Fibroblast of villous mesenchyme (primary cell): ENCODE data around the gene ETV1. TPM values are rescaled to one million over a fixed set of nuclear protein-coding genes. Genes with fewer than 3 reads are reported as not detected.

Experiments
- DNase-seq: peaks from one replicate; pipeline ENCODE4 v3.0.0-alpha.2; 2010; ENCODE audit warnings: low read depth
- H3K4me3 ChIP-seq: 2 replicates; pipeline ENCODE4 v1.5.1; 2011; ENCODE audit warnings: low read depth, mild to moderate bottlenecking, low read length
- CTCF ChIP-seq: IDR thresholded peaks from 2 replicates; pipeline ENCODE4 v1.5.1; 2012; ENCODE audit warnings: low read depth, mild to moderate bottlenecking, low read length; ENCODE audit not compliant: insufficient read depth
- total RNA-seq: library from RNA; depleted of rRNA; stranded (reverse); fragments of >200 nt; gene quantifications from 2 replicates; pipeline ENCODE4 v1.2.3, GENCODE V29; 2012

Gene ETV1
- total RNA-seq, 1 donor: 11.7 TPM

DNA sequence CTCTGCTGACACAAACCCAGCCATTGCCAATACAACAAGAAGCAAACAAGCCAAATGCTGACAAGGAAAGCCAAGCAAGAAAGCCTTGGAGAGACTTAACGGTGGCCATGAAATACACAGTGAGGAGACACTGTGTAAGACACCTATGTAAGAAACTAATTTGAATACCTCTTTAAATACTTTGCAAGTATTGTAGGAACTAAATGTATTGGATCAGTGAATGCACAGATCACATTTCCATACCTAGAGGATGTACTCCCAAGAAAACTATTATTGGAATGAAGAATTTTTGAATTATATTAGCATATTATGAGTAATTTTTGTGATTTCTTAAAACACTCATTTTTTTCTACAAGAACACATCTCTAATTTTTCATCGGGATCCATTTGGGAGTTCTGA, 34.0 kb downstream of the ETV1 start:
- no peak overlapping the region for H3K4me3 ChIP-seq
- no peak for DNase-seq
- TF ChIP-seq CTCF: no peak

- DNase-seq: no peak
- TF ChIP-seq CTCF: no peak
These were observed 36.1 kb downstream of the ETV1 start for GRCh38 chr7:13953368-13953767.

GRCh38 chr7:13952921-13953320, 36.5 kb downstream of the ETV1 start:
- no peak for DNase-seq
- H3K4me3 ChIP-seq: no peak overlapping the region
- TF ChIP-seq CTCF: no peak

More at GRCh38 chr7:13953368-13953767, 36.1 kb downstream of the ETV1 start:
- no peak overlapping the region for H3K4me3 ChIP-seq

DNA sequence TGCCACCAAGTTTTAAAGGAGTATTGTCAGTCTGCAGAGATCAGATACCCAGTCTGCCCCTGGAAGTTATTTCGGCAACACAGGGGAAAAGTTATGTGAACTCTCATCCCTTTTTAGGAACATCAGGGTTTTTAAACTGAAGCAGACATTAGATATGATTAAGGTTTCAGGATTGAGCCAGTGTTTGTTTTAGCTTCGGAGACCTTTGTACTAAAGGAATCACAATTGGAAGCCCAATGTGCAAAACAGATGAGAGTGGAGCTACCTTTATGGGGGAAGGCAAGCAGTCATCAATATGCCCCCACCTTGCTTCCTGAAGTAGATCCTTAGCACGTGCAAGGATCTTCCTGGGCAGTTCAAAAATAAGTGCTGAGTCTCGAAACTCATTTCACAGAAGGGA, 39.5 kb downstream of the ETV1 start:
- TF ChIP-seq CTCF: no peak
- DNase-seq: no peak
- H3K4me3 ChIP-seq: no peak overlapping the region

- H3K4me3 ChIP-seq: no peak overlapping the region
- no peak for DNase-seq
- TF ChIP-seq CTCF: no peak
These were observed 40.0 kb downstream of the ETV1 start for GRCh38 chr7:13949445-13949844.

DNA sequence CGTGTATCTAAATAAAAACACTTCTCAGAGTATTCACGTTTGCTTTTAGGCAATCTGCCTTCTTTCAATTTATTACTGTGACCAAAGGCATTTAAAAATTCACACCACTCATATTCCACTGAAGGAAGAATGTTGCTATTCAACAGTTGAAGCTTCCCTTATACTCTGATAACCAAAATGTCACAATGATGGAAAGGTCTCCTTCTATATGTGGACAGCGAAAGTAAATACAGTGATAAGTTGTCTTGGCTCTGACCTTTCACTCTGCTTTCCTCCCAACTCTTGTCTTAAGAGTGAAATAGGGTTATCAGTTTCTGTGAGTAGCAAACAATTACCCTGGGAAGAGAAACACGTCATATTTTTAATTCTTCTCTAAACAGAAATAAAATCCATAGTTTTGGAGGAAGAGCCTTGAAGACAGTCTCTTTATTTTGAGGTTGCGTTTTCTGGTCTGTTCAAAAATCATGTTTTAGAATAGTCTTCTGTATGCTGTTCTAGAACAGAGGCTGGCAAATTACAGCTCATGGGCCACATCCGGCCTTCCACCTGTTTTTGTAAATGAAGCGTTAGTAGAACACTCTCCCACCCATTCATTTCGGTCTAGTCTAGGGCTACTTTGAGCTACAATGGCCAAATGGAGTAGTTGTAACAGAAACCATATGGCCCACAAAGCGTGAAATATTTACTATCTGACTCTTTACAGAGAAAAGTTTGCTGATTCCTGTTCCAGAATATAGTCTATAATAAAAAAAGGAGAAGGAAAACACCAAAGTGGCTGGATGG, 41.3 kb downstream of the ETV1 start:
- no peak overlapping the region for H3K4me3 ChIP-seq
- no peak for TF ChIP-seq CTCF
- DNase-seq: no peak

DNA sequence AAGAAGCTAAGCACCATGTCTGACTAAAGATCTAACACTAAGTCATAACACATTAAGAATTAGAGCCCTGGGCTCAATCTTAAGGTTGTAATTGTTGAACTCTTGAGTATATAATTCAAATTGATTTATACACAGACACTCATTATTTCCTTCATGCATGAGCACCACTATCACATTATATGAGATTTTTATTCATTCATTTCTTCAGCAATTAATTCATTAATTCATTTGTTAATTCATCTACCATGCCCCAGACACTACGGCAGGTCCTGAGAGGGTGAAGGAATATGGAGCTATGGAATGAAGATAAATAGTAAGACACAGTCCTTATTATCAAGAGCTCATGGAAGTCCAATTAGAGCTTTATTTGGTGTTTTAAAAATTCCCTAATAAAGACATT, 41.9 kb downstream of the ETV1 start:
- H3K4me3 ChIP-seq: no peak overlapping the region
- no peak for DNase-seq
- no peak for TF ChIP-seq CTCF
